Kidney epithelial cell (primary cell): ENCODE measurements around the gene CASP12. TPM values are rescaled to one million over a fixed set of nuclear protein-coding genes. Genes with fewer than 3 reads are reported as not detected.

Experiments used
- DNase-seq: peaks from one replicate; pipeline ENCODE4 v3.0.0-alpha.2; 2010; ENCODE audit warnings: low read depth
- H3K27me3 ChIP-seq: 2 replicates; pipeline ENCODE4 v1.6.0; 2011; ENCODE audit warnings: low read length; ENCODE audit not compliant: control insufficient read depth, insufficient read depth
- H3K36me3 ChIP-seq: 2 replicates; pipeline ENCODE4 v1.5.1; 2011; ENCODE audit warnings: low read length; ENCODE audit not compliant: control insufficient read depth, insufficient read depth
- H3K4me3 ChIP-seq: 2 replicates; pipeline ENCODE4 v1.5.1; 2011; ENCODE audit warnings: low read depth, mild to moderate bottlenecking, control low read depth, low read length
- CTCF ChIP-seq: IDR thresholded peaks from 2 replicates; pipeline ENCODE4 v1.5.1; 2011; ENCODE audit warnings: mild to moderate bottlenecking, moderate library complexity, low read length, control low read depth, inconsistent platforms; ENCODE audit not compliant: insufficient read depth, poor library complexity, severe bottlenecking
- total RNA-seq: library from RNA; depleted of rRNA; stranded (reverse); fragments of >200 nt; gene quantifications from 2 replicates; pipeline ENCODE4 v1.2.3, GENCODE V29; 2015

The CASP12 gene
- total RNA-seq, 1 donor from 2014 or later, result not detected

GRCh38 chr11:104898685-104899013 lies 389 bp upstream of the CASP12 start:
- DNase-seq, result no peak
- H3K27me3 ChIP-seq, result no peaks in the 10 kb centered on the region
- no peak for TF ChIP-seq CTCF
- H3K4me3 ChIP-seq, result no peak overlapping the region
- H3K36me3 ChIP-seq, result no peaks in the 10 kb centered on the region

- no peak for DNase-seq
- Histone ChIP-seq H3K36me3 (no peaks in the 10 kb centered on the region), H3K4me3 (no peak overlapping the region), H3K27me3 (no peaks in the 10 kb centered on the region)
- TF ChIP-seq CTCF, result no peak
Observed at GRCh38 chr11:104895634-104896033, 2.6 kb downstream of the CASP12 start.

GRCh38 chr11:104893876-104894275 lies 4.4 kb downstream of the CASP12 start:
- no peaks in the 10 kb centered on the region for H3K36me3 ChIP-seq
- TF ChIP-seq CTCF, result no peak
- DNase-seq, result no peak
- no peak overlapping the region for H3K4me3 ChIP-seq
- H3K27me3 ChIP-seq, result no peaks in the 10 kb centered on the region

GRCh38 chr11:104892723-104893511 lies 5.3 kb downstream of the CASP12 start:
- H3K36me3 ChIP-seq, result no peaks in the 10 kb centered on the region
- no peak for TF ChIP-seq CTCF
- no peak for DNase-seq
- H3K4me3 ChIP-seq, result no peak overlapping the region
- H3K27me3 ChIP-seq, result no peaks in the 10 kb centered on the region

- TF ChIP-seq CTCF, result no peak
- no peak for DNase-seq
- Histone ChIP-seq H3K4me3 (no peak overlapping the region), H3K27me3 (no peaks in the 10 kb centered on the region), H3K36me3 (no peaks in the 10 kb centered on the region)
Observed at GRCh38 chr11:104891135-104891534, 7.1 kb downstream of the CASP12 start.

GRCh38 chr11:104883342-104883741 lies 14.9 kb downstream of the CASP12 start:
- Histone ChIP-seq H3K27me3 (no peaks in the 10 kb centered on the region), H3K4me3 (no peak overlapping the region), H3K36me3 (no peaks in the 10 kb centered on the region)
- DNase-seq, result no peak
- no peak for TF ChIP-seq CTCF
